ENCODE measurements around the gene FAM200B.

The FAM200B gene

DNA sequence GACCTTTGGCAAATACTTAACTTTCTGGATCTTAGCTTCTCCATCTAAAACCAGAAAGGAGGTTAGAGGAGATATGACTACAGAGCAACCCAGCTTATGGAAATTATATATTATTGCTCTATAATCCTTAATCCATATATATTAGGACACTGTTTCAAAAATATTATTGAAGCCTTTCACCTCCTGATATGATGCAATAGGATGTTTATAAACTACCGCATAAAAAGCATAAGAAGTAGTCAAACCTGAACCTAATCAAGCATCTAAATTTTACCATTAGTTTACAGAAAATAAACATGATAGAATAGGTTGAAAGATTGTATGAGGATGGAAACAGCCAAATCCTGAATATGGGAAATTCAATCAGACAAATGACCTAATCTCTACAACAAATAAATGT lies 5.6 kb upstream of the FAM200B start:
- TF ChIP-seq, protein P1, sequence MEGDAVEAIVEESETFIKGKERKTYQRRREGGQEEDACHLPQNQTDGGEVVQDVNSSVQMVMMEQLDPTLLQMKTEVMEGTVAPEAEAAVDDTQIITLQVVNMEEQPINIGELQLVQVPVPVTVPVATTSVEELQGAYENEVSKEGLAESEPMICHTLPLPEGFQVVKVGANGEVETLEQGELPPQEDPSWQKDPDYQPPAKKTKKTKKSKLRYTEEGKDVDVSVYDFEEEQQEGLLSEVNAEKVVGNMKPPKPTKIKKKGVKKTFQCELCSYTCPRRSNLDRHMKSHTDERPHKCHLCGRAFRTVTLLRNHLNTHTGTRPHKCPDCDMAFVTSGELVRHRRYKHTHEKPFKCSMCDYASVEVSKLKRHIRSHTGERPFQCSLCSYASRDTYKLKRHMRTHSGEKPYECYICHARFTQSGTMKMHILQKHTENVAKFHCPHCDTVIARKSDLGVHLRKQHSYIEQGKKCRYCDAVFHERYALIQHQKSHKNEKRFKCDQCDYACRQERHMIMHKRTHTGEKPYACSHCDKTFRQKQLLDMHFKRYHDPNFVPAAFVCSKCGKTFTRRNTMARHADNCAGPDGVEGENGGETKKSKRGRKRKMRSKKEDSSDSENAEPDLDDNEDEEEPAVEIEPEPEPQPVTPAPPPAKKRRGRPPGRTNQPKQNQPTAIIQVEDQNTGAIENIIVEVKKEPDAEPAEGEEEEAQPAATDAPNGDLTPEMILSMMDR (IDR thresholded peaks at IDR 0.05; ENCODE audit: low read depth, low read length): no peak
- no peak overlapping the region for H3K4me3 ChIP-seq (ENCODE audit: low read depth, low read length)

- no peak overlapping the region for H3K4me3 ChIP-seq (ENCODE audit: low read depth, low read length)
- TF ChIP-seq, protein P1 (IDR thresholded peaks at IDR 0.05; ENCODE audit: low read depth, low read length): no peak
These were observed 4.7 kb upstream of the FAM200B start for GRCh38 chr4:15676899-15677298.

DNA sequence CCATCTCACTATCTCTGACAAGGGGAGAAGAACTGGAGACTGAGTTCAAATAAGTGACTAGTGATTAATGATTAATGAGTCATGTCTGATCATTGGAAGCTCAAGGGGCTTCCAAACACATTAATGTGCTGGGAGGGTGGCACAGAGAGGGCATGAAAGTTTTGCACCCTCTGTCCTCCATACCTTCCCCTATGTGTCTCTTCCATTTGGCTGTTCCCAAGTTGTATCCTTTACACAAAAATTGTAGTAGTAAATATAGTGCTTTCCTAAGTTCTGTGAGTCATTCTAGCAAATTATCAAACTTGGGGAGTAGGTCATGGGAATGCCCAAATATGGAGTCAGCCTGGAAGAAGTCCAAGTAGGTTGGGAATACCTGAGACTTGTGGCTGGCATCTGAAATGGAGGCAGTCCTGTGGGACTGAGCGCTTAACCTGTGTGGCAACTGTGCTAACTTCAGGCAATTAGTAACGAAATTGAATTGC lies 4.1 kb upstream of the FAM200B start:
- TF ChIP-seq, protein P1 (IDR thresholded peaks at IDR 0.05; ENCODE audit: low read depth, low read length): no peak
- H3K4me3 ChIP-seq (ENCODE audit: low read depth, low read length): no peak overlapping the region

GRCh38 chr4:15681067-15681371 lies 608 bp upstream of the FAM200B start:
- TF ChIP-seq, protein P1 (IDR thresholded peaks at IDR 0.05; ENCODE audit: low read depth, low read length): no peak
- H3K4me3 ChIP-seq (ENCODE audit: low read depth, low read length): peak overlapping the region; percentile 72

DNA sequence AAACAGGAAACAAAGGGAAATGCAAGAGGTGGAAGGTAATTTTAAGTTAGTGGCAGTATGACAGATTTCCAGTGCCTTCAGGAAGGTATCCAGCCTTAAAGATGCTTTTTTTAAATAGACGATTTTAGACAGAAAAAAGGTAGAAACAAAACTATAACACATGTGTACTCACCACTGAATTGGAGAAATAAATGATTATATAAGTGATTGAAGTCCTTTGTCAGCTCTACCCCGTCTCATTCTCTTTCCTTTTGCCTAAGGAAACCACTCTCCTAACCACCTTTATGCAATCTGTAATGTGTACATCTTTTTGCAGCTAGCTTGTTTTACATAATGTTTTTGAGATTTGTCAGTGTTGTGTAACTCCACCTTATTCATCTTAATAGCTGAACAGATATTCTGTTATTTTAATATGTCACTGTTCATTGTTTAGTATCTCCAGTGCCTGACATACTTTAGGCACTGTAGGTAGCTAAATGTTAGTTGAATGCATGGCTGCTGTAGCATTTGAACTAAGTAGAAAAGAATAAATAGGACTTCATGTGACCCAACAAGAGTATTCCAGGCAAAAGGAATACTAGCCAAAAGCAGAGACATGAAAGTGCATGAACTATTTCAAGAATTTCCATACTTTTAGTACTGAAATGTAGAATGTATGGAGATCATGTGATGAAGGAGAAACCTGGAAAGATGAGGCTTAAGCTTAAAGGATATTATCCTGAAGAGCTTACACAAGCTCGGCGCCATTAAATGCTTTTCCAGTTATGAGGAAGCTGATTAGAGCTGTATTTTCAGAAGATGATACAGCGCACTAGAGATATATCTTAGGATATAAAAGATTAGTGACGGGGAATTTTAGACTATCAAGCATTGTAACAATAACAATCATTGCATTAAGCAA lies 865 bp downstream of the FAM200B start:
- H3K4me3 ChIP-seq (ENCODE audit: low read depth, low read length): peak overlapping the region; percentile 72
- TF ChIP-seq, protein P1 (IDR thresholded peaks at IDR 0.05; ENCODE audit: low read depth, low read length): no peak

DNA sequence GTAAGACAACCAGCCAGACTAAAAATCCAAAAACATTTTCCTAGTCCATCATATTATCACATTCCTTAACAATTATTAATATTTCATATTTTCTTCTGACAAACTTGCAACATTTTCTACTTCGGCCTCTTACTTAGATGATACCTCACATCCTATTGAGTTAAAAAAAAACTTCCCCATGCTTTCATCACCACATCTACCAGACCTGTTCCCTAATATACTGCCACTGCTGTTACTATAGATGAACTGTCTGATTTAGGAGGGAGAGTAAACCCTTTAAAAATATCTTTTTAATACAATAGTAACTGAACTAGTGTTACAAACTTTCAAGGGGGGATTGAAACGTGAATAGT lies 1.5 kb downstream of the FAM200B start:
- H3K4me3 ChIP-seq (ENCODE audit: low read depth, low read length): peak overlapping the region; percentile 72
- TF ChIP-seq, protein P1 (IDR thresholded peaks at IDR 0.05; ENCODE audit: low read depth, low read length): no peak

DNA sequence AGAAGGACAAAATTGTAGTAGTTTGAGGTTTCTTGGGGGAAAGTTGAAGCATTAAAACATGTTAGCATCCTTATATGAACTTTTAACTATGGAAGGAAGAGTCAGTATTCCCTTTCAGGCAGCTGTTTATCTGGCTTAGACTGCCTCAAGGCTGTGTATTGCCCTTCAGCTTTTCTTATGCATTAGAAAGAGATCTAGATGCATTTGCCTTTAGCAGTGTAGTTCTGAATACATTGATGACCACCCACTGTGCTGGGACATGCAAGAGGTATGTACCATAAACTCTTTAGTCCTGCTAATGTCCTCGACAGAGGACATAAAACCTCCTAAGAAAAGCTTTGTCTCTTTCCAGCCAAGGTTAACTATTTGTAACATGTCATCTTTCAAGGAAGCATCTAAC lies 2.9 kb downstream of the FAM200B start:
- TF ChIP-seq, protein P1 (IDR thresholded peaks at IDR 0.05; ENCODE audit: low read depth, low read length): no peak
- no peak overlapping the region for H3K4me3 ChIP-seq (ENCODE audit: low read depth, low read length)
